ENCODE results near the gene ACSF3.

DNA sequence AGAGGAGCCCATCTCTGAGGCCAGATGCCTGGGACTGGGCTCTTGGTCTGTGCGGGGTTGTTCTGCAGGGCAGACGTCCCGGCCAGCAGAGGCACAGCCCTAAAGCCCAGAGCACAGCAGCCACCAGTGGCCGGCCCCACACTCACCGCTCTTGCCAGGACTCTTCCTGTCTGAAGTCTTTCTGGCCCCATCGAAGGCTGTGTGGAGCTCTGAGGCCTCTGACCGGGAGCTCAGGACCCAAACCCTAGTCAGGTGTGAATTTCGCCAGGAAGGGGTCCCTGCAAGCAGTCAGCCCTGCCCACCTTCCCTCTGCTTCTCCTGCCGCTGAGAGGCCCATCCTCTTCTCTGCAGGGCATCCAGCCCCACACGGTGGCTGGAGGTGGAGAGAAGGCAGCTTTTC, 10.7 kb downstream of the ACSF3 start:
- TF ChIP-seq POLR2A (IDR thresholded peaks at IDR 0.05) (no peak), CTCF (IDR thresholded peaks at IDR 0.05) (no peak), POLR2AphosphoS5 (IDR thresholded peaks at IDR 0.05) (no peak), EP300 (IDR thresholded peaks at IDR 0.05) (no peak)

Measured in upper lobe of left lung (tissue), 4 donors.